Transverse colon (tissue), 3 donors: Measurements from ENCODE around the gene CXCL3.

ENCODE experiments used
- EP300 ChIP-seq: sonication (generic); formaldehyde crosslinking; IDR thresholded peaks from one replicate; pipeline ENCODE4 v1.6.1; 2017; ENCODE audit warnings: antibody characterized with exemption, low read depth
- POLR2A ChIP-seq: fragments of 450-650 bp; IDR thresholded peaks from one replicate; pipeline ENCODE4 v1.6.1; 2016; ENCODE audit warnings: antibody characterized with exemption, mild to moderate bottlenecking, moderate library complexity
- TF ChIP-seq, protein P1 (sequence below), 5 experiments: fragments of 200-600 bp in 3 of 5; fragments of 450-650 bp in 2 of 5; sonication (generic) in 3 of 5; IDR thresholded peaks; 1 replicate in 2 of 5; 2 replicates in 3 of 5; pipeline ENCODE4 v1.5.1; 2016 to 2017; ENCODE audit warnings: antibody characterized with exemption in 5 of 5, inconsistent platforms in 3 of 5, mild to moderate bottlenecking in 2 of 5, moderate library complexity in 1 of 5

DNA sequence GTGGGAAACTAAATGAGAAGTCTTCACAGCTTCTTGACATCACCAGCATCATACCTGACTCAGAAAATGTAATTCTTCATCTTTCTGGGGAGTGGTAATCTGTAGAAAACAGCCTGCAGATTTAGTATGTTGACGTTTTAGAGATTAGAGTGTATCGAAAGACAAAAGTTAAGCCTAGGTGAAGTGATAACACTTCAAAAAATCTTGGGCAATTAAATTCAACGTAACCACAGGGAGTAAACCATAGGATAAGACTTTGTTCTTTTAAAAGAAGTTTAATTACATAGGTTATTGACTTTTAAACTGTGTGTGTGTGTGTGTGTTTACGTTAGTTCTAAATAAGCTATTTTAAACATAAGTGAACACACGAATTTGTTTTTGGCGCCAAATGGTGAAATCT, 38.2 kb downstream of the CXCL3 start:
- TF ChIP-seq POLR2A (no peak), EP300 (no peak)
- TF ChIP-seq, protein P1, sequence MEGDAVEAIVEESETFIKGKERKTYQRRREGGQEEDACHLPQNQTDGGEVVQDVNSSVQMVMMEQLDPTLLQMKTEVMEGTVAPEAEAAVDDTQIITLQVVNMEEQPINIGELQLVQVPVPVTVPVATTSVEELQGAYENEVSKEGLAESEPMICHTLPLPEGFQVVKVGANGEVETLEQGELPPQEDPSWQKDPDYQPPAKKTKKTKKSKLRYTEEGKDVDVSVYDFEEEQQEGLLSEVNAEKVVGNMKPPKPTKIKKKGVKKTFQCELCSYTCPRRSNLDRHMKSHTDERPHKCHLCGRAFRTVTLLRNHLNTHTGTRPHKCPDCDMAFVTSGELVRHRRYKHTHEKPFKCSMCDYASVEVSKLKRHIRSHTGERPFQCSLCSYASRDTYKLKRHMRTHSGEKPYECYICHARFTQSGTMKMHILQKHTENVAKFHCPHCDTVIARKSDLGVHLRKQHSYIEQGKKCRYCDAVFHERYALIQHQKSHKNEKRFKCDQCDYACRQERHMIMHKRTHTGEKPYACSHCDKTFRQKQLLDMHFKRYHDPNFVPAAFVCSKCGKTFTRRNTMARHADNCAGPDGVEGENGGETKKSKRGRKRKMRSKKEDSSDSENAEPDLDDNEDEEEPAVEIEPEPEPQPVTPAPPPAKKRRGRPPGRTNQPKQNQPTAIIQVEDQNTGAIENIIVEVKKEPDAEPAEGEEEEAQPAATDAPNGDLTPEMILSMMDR (IDR thresholded peaks at IDR 0.05), result no peak
